ENCODE measurements around the gene LAMC2. TPM values are rescaled to one million over a fixed set of nuclear protein-coding genes. Genes with fewer than 3 reads are reported as not detected.
A peak's percentile ranks its signal among the peaks of the same experiment; 100 is the strongest.

LAMC2 gene
- total RNA-seq, 1 donor from 2014 or later, result 42.2 TPM

GRCh38 chr1:183278739-183279591, 92.9 kb downstream of the LAMC2 start:
- H3K27ac ChIP-seq, result peak overlapping the region; percentile 70

GRCh38 chr1:183279835-183280234, 93.8 kb downstream of the LAMC2 start:
- H3K4me3 ChIP-seq, result no peak overlapping the region
- peaks cover 26% of the 10 kb centered on the region for H3K4me1 ChIP-seq
- no peaks in the 10 kb centered on the region for H3K9me3 ChIP-seq
- no peaks in the 10 kb centered on the region for H3K36me3 ChIP-seq
- ATAC-seq (peak; percentile 64), DNase-seq (peak; percentile 83)
- no peak for TF ChIP-seq CTCF (IDR thresholded peaks at IDR 0.05)
- no peaks in the 10 kb centered on the region for H3K27me3 ChIP-seq
- intact Hi-C loops (cut with DNase I), result no loop called here
- peak overlapping the region; percentile 70 for H3K27ac ChIP-seq

More at GRCh38 chr1:183278739-183279591, 92.9 kb downstream of the LAMC2 start:
- Histone ChIP-seq H3K27me3 (no peaks in the 10 kb centered on the region), H3K9me3 (no peaks in the 10 kb centered on the region), H3K36me3 (no peaks in the 10 kb centered on the region), H3K4me1 (peaks cover 26% of the 10 kb centered on the region), H3K4me3 (no peak overlapping the region)
- no peak for ATAC-seq
- intact Hi-C loops (cut with DNase I), result no loop called here
- TF ChIP-seq CTCF (IDR thresholded peaks at IDR 0.05), result no peak
- DNase-seq, result no peak

GRCh38 chr1:183281039-183281438, 95.0 kb downstream of the LAMC2 start:
- ATAC-seq, result peak; percentile 10
- H3K4me3 ChIP-seq, result no peak overlapping the region
- TF ChIP-seq CTCF (IDR thresholded peaks at IDR 0.05), result no peak
- no peaks in the 10 kb centered on the region for H3K27me3 ChIP-seq
- intact Hi-C loops (cut with DNase I), result no loop called here
- no peaks in the 10 kb centered on the region for H3K9me3 ChIP-seq
- peaks cover 26% of the 10 kb centered on the region for H3K4me1 ChIP-seq
- no peak for DNase-seq
- no peaks in the 10 kb centered on the region for H3K36me3 ChIP-seq
- H3K27ac ChIP-seq, result peak overlapping the region; percentile 64

DNA sequence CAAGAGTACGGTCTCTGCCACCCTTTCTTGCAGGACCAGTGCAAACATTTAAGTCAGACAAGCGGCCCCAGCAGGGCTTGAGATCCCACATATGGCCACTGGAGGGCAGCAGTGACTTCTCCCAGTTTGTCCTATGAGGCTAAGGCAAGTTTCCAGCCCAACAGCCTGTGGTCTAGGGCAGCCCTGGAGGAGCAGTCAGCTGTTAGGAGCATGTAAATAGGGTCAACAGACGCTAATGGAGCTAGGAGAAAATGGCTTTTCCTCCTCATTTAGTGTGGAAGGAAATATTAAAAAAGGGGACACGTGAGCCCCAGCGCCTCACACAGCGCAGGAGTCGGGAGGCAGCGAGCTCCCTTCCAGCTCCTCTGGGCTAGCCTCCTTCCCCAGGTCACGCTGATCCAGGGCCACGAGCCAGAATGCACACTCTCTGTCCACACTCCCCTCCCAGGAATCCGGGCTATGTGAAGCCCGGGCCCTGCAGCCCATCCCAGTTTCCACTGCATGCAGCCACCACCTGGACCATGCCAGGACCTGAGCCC, 95.6 kb downstream of the LAMC2 start:
- Histone ChIP-seq H3K36me3 (no peaks in the 10 kb centered on the region), H3K27ac (peak overlapping the region; percentile 64), H3K27me3 (no peaks in the 10 kb centered on the region), H3K9me3 (no peaks in the 10 kb centered on the region), H3K4me3 (peak overlapping the region; percentile 1), H3K4me1 (peaks cover 26% of the 10 kb centered on the region)
- intact Hi-C loops (cut with DNase I), result no loop called here
- DNase-seq (peak; percentile 90), ATAC-seq (peak; percentile 94)
- TF ChIP-seq CTCF (IDR thresholded peaks at IDR 0.05), result peak; percentile 96

DNA sequence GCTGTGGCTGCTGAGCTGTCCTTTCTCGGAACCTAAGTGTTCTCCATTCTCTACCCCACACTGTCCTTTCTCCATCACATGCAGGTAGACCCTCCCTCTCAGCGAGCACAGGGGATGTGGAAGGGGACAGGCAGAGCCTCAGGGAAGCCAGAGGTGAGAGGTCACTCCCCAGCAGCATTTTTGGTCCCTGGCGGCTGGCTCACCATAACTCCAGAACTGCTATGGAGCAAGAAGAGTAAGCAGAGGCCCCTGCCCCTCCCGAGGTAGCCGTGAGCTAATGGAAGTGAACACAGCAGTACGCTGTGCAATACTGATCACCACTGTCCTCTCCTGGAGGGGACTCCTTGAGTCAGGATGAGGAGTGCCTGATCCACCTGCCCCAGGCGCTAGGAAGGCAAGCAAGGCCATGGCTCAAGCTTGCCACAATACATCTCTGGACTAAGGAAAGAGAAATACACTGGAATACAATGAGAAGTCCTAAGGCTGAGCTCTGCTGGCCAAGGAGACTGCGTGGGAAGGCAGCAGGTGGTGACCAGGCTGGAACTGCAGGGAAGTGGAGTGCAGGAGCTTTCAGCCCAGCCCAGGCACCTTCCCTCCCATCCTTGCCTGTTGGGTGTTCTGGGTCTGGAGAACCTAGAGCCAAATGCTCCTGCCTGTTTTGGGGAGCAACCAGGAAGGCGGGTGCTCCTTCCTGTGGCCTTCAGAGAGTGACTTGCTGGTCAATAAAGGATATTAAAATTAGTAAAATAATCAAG, 96.2 kb downstream of the LAMC2 start:
- ATAC-seq, result no peak
- intact Hi-C loops (cut with DNase I), result no loop called here

More for the DNA sequence above, 96.2 kb downstream of the LAMC2 start:
- Histone ChIP-seq H3K9me3 (no peaks in the 10 kb centered on the region), H3K27ac (peak overlapping the region; percentile 64), H3K27me3 (no peaks in the 10 kb centered on the region), H3K36me3 (no peaks in the 10 kb centered on the region), H3K4me1 (peaks cover 26% of the 10 kb centered on the region), H3K4me3 (no peak overlapping the region)
- no peak for DNase-seq
- no peak for TF ChIP-seq CTCF (IDR thresholded peaks at IDR 0.05)
